HEK293T (cell line): ENCODE results near the gene SENP1.

Experiments used
- CTCF ChIA-PET: fragments of 350-600 bp; formaldehyde crosslinking; extraction: SDS; loops from one replicate; lab custom pipeline; 2021; ENCODE audit warnings: antibody characterized with exemption, inconsistent platforms; lab: Yijun Ruan, JAX
- POLR2A ChIA-PET: fragments of 350-600 bp; formaldehyde crosslinking; extraction: SDS; loops from one replicate; lab custom pipeline; 2020; ENCODE audit warnings: antibody characterized with exemption, inconsistent platforms; lab: Yijun Ruan, JAX
- DNase-seq: peaks from one replicate; pipeline ENCODE4 v3.0.0; 2012; ENCODE audit warnings: mixed read lengths; ENCODE audit errors: extremely low spot score
- ARNT ChIP-seq: fragments of 450-650 bp; IDR thresholded peaks from 2 replicates; pipeline ENCODE4 v1.6.1; 2017; ENCODE audit warnings: mild to moderate bottlenecking
- BHLHE40 ChIP-seq: fragments of 450-650 bp; IDR thresholded peaks from 2 replicates; pipeline ENCODE4 v1.6.1; 2016; ENCODE audit warnings: mild to moderate bottlenecking, moderate library complexity, borderline replicate concordance
- CTBP1 ChIP-seq: fragments of 450-650 bp; IDR thresholded peaks from 2 replicates; pipeline ENCODE4 v1.6.1; 2016; ENCODE audit warnings: borderline replicate concordance
- ELF4 ChIP-seq: fragments of 450-650 bp; IDR thresholded peaks from 2 replicates; pipeline ENCODE4 v1.6.1; 2017; ENCODE audit warnings: antibody characterized with exemption
- FOXA1 ChIP-seq: fragments of 450-650 bp; IDR thresholded peaks from 2 replicates; pipeline ENCODE4 v1.6.1; 2016; ENCODE audit warnings: mild to moderate bottlenecking
- FOXK2 ChIP-seq: fragments of 450-650 bp; IDR thresholded peaks from 2 replicates; pipeline ENCODE4 v1.6.1; 2016; ENCODE audit warnings: mild to moderate bottlenecking
- FOXM1 ChIP-seq: fragments of 450-650 bp; IDR thresholded peaks from 2 replicates; pipeline ENCODE4 v1.6.1; 2017; ENCODE audit warnings: mild to moderate bottlenecking, borderline replicate concordance
- HDGF ChIP-seq: fragments of 450-650 bp; IDR thresholded peaks from 2 replicates; pipeline ENCODE4 v1.6.1; 2017; ENCODE audit warnings: antibody characterized with exemption, borderline replicate concordance
- L3MBTL2 ChIP-seq: fragments of 450-650 bp; conservative IDR thresholded peaks from 2 replicates; pipeline ENCODE4 v1.6.1; 2016; ENCODE audit warnings: mild to moderate bottlenecking
- LEF1 ChIP-seq: fragments of 450-650 bp; IDR thresholded peaks from 2 replicates; pipeline ENCODE4 v1.6.1; 2017; ENCODE audit warnings: mild to moderate bottlenecking, borderline replicate concordance
- NFRKB ChIP-seq: fragments of 450-650 bp; IDR thresholded peaks from 2 replicates; pipeline ENCODE4 v1.6.1; 2016; ENCODE audit warnings: mild to moderate bottlenecking, moderate library complexity
- PKNOX1 ChIP-seq: fragments of 450-650 bp; IDR thresholded peaks from 2 replicates; pipeline ENCODE4 v1.6.1; 2016
- SP1 ChIP-seq: fragments of 450-650 bp; IDR thresholded peaks from 2 replicates; pipeline ENCODE4 v1.6.1; 2017
- SUZ12 ChIP-seq: fragments of 450-650 bp; IDR thresholded peaks from 2 replicates; pipeline ENCODE4 v1.6.1; 2016; ENCODE audit warnings: mild to moderate bottlenecking
- TARDBP ChIP-seq: fragments of 450-650 bp; IDR thresholded peaks from 2 replicates; pipeline ENCODE4 v1.6.1; 2016
- ZNF384 ChIP-seq: fragments of 450-650 bp; IDR thresholded peaks from 2 replicates; pipeline ENCODE4 v1.6.1; 2016

SENP1 gene

DNA sequence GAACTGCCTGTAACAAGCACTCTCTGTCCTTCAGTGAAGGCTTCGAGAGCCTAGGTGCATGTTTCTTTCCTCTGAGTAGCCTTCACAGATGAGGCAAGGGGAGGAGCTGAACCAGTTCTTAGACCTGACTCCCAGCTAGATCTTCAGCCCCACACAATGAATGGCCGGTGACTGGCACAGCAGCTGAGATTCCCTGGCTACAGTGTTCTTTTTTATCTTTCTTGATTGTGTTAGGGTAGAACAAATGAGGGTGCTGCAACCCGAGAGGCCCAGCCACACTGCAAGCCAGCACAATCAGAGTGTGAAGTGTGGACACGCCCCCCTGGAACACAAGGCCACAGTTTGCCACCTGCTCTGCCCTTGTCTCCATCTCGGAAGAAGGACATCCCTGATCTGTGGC is 82.5 kb downstream of the SENP1 start:
- DNase-seq: no peak
- ChIA-PET POLR2A (no interaction called here), CTCF (no interaction called here)
- no peak for TF ChIP-seq ZNF384

DNA sequence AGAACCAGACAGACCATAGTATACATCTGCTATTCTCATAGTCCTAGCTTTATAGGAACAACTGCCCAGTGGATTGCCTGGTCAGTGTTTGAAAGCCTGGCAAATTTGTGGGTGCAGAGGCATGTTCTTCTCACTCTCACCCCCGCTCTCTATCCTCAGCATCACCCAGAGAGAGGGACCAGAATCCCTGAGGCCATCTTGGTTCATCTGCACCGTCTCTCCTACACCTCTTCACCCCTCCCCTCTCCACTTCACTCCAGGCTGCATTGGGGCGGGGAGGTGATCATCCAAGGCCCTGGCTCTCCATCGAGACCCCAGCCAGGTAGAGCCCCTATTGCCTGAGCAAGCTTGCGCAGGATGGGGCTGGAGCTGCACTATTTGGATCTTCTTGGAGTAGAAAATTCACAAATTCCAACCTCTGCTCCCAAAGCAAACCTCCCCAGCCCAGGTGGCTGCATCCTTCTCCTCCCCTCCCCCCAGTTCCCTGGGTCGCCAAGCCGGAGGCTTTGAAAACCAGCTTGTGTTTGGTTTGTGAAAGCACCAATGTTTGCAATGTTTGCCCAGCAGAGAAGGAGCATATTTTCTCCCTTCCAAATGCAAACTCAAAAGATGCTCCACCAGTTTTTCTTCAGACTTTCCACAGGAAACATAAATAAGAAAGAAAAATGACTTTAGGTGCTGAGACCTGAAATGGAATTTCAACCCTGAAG is 83.0 kb downstream of the SENP1 start:
- DNase-seq: no peak
- TF ChIP-seq FOXK2 (no peak), TARDBP (no peak), CTBP1 (no peak), FOXM1 (no peak), ZNF384 (no peak), LEF1 (no peak)
- ChIA-PET CTCF (no interaction called here), POLR2A (interaction anchor here (1.0 to 1.3 kb wide), 3 partner anchors 14 to 160 kb away, joined by 3 read pairs; partner anchors contain the start of gene ASB8)

GRCh38 chr12:48022180-48022521 is 83.7 kb downstream of the SENP1 start:
- POLR2A ChIA-PET: interaction anchor here (1.0 to 1.3 kb wide), 3 partner anchors 15 to 161 kb away, joined by 3 read pairs; partner anchors contain the start of gene ASB8
- CTCF ChIA-PET: no interaction called here
- DNase-seq: no peak
- TF ChIP-seq FOXM1 (no peak), LEF1 (no peak), CTBP1 (no peak), ZNF384 (no peak), FOXK2 (no peak), ARNT (no peak), HDGF (no peak), ELF4 (no peak), SP1 (no peak)

DNA sequence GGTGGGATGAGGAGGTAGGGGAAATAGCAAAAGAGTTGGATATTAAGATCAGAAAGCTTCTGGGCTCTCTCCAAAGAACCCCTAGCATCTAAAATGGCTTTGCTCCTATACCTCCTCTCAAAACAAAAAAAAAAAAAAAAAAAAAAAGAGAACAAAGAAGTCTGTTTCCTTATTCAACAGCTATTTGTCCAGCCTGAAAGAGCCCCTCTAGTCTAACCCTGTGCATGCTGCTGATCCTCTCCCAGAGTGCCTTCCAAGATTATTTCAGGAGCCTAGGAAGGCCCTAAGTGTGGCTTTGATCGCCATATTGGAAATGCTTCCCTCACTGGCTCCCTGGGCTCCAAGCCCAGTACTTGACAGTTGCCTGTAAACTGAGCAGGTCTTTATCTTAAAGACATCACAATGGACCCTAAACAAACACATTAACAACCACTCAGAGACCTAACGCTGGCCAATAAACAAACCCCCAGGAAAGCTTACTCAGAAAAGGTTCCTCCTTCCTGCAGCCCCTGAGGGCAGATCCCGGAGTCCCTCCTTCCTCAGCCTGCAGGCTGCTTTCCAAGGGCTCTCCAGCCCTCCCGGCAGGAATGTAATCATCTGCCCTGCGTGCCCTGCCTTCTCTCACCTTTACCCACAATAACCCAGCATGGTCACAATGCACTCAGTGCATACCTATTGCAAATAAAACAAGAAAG is 84.2 kb downstream of the SENP1 start:
- POLR2A ChIA-PET: interaction anchor here (1.0 to 1.3 kb wide), 3 partner anchors 15 to 161 kb away, joined by 3 read pairs; partner anchors contain the start of gene ASB8
- peak; percentile 81 for DNase-seq

GRCh38 chr12:48019639-48020265 is 86.1 kb downstream of the SENP1 start:
- ChIA-PET POLR2A (no interaction called here), CTCF (no interaction called here)
- no peak for DNase-seq
- TF ChIP-seq HDGF (no peak), SP1 (no peak), L3MBTL2 (no peak), ZNF384 (no peak), ARNT (no peak), FOXM1 (no peak), NFRKB (no peak), ELF4 (no peak), TARDBP (no peak)

More for the DNA sequence above, 84.2 kb downstream of the SENP1 start:
- peak; percentile 69 for TF ChIP-seq PKNOX1
- TF ChIP-seq SP1: no peak
- TF ChIP-seq TARDBP: no peak
- no peak for TF ChIP-seq FOXM1
- TF ChIP-seq HDGF: no peak
- 0 out of 2 replicates have a peak, but pooled peaks have one; percentile 31 for TF ChIP-seq L3MBTL2
- TF ChIP-seq ARNT: no peak
- TF ChIP-seq SUZ12: no peak
- TF ChIP-seq LEF1: no peak
- no peak for TF ChIP-seq ELF4
- 0 out of 2 replicates have a peak, but pooled peaks have one; percentile 29 for TF ChIP-seq NFRKB
- peak; percentile 77 for TF ChIP-seq CTBP1
- TF ChIP-seq FOXK2: no peak
- no peak for TF ChIP-seq BHLHE40
- peak; percentile 59; the same call in 1 of the 2 replicates for TF ChIP-seq ZNF384
- peak; percentile 76 for TF ChIP-seq FOXA1
- CTCF ChIA-PET: no interaction called here

DNA sequence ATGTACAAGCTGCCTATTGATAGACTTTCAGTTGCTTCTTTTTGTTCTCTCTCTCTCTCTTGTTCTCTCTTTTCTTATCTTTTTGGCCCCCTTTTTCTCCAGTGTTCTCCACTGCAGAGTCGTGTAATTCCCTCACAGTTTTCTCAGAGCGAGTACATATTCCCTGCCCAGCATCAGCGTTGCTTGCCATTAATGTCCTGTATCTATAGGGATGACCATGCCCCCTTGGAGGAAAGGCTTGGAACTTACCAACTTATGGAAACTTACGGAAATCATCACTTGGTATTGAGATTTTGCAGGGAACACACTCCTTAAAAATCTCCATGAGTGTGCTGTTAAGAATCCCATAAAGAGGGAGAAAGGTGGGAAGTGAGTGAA is 87.3 kb downstream of the SENP1 start:
- no peak for DNase-seq
- POLR2A ChIA-PET: no interaction called here
- TF ChIP-seq CTBP1: no peak
- TF ChIP-seq ZNF384: no peak
- TF ChIP-seq LEF1: no peak
- no peak for TF ChIP-seq FOXM1
- no peak for TF ChIP-seq FOXA1
- TF ChIP-seq BHLHE40: no peak
- TF ChIP-seq L3MBTL2: no peak
- no peak for TF ChIP-seq ARNT
- CTCF ChIA-PET: interaction anchor here (0.6 kb wide), 1 partner anchor 164 kb away, joined by 3 read pairs; no protein-coding TSS in a partner anchor

DNA sequence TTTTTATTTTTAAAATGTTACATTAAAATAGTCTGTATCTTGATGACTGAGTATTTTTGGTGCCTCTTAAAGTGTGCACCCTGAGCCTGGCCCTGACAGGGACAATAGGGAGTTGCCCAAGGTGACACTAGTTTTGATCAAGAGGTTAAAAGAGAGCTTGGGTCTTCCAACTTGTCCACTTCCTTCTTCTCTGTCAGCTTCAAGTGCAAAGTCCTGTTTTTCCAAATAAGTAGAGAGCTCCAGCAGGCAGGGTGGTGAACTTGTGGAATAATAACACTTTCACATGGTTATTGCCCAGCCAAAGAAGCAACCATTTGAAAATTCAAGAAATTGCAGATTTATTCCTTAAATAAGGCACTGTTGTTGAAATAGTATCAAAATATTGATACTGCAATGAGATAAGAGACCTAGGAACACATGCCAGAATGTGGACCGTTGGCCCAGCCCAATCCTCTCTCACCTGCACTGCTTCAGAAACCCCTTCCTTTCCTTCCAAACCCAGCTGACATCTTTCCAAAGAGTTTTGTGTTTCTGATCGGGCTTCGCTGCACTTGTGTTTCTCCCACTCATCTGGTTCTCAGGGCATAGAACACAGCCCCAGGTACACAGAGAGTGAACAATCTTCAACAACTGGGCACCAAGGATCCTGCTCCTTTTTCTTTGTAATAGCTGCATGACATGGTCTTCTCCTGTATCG is 87.8 kb downstream of the SENP1 start:
- no peak for DNase-seq
- ChIA-PET CTCF (interaction anchor here (0.6 to 0.9 kb wide), 2 partner anchors 14 to 165 kb away, joined by 3 read pairs; no protein-coding TSS in a partner anchor), POLR2A (no interaction called here)
- no peak for TF ChIP-seq L3MBTL2
- TF ChIP-seq FOXM1: no peak
- no peak for TF ChIP-seq CTBP1
- TF ChIP-seq PKNOX1: no peak
- no peak for TF ChIP-seq TARDBP
- TF ChIP-seq SUZ12: no peak
- TF ChIP-seq FOXK2: no peak
- TF ChIP-seq LEF1: no peak
- no peak for TF ChIP-seq ZNF384
- TF ChIP-seq FOXA1: no peak
- TF ChIP-seq HDGF: no peak
- TF ChIP-seq ELF4: no peak
- TF ChIP-seq ARNT: no peak
- no peak for TF ChIP-seq SP1
- no peak for TF ChIP-seq NFRKB
- TF ChIP-seq BHLHE40: no peak
